Kidney (tissue), 14 donors: ENCODE measurements around the gene WSCD1. TPM values are rescaled to one million over a fixed set of nuclear protein-coding genes. Genes with fewer than 3 reads are reported as not detected.
A peak's percentile ranks its signal among the peaks of the same experiment; 100 is the strongest.

Experiments used
- DNase-seq, 5 donors: peaks; one replicate each; pipeline ENCODE4 v3.0.0-alpha.2; 2013 to 2020
- FAIRE-seq: peaks from 2 replicates; lab custom pipeline; 2012; peaks lifted over from hg19 to GRCh38; lab: Jason Lieb, UNC
- H3K27ac ChIP-seq, 2 donors: one replicate each; pipeline ENCODE4 v1.7.0; 2013; ENCODE audit warnings: low read depth in 2 of 2, low read length in 2 of 2, inconsistent platforms in 1 of 2
- H3K27me3 ChIP-seq: one replicate; pipeline ENCODE4 v1.7.1; 2013; ENCODE audit warnings: low read length, inconsistent platforms; ENCODE audit not compliant: control insufficient read depth, insufficient read depth
- H3K36me3 ChIP-seq, 3 donors: one replicate each; pipeline versions ENCODE4 v1.7.0 to v1.7.1; 2013; ENCODE audit warnings: low read length in 3 of 3, control low read depth in 1 of 3, inconsistent platforms in 1 of 3; ENCODE audit not compliant: insufficient read depth in 3 of 3, control insufficient read depth in 2 of 3
- H3K4me1 ChIP-seq, 3 donors: one replicate each; pipeline versions ENCODE4 v1.7.0 to v1.7.1; 2013; ENCODE audit warnings: low read length in 3 of 3, inconsistent platforms in 1 of 3, low read depth in 1 of 3; ENCODE audit not compliant: control insufficient read depth in 2 of 3, insufficient read depth in 2 of 3
- H3K4me3 ChIP-seq, 3 donors: one replicate each; pipeline versions ENCODE4 v1.7.0 to v1.8.1; 2013; ENCODE audit warnings: low read length in 3 of 3, control low read depth in 1 of 3, inconsistent platforms in 1 of 3
- H3K9ac ChIP-seq, 3 donors: one replicate each; pipeline versions ENCODE4 v1.7.0 to v1.7.1; 2013; ENCODE audit warnings: low read length in 3 of 3, control low read depth in 1 of 3, inconsistent platforms in 1 of 3
- H3K9me3 ChIP-seq, 3 donors: one replicate each; pipeline versions ENCODE4 v1.7.0 to v1.7.1; 2013; ENCODE audit warnings: low read length in 3 of 3, control low read depth in 1 of 3, inconsistent platforms in 1 of 3; ENCODE audit not compliant: control insufficient read depth in 2 of 3, insufficient read depth in 1 of 3
- CTCF ChIP-seq: IDR thresholded peaks from 3 replicates; pipeline ENCODE4 v1.5.1; 2012; ENCODE audit warnings: mild to moderate bottlenecking, moderate library complexity, borderline replicate concordance; ENCODE audit not compliant: insufficient read depth; ENCODE audit errors: extremely low read depth
- intact Hi-C: fragments of 100-400 bp; cut with DNase I; formaldehyde crosslinking; loops from one replicate; pipeline ENCODE4 v1.11.1; 2022
- polyA plus RNA-seq: library from polyadenylated mRNA; stranded (reverse); fragments of 350-450 nt; fragmentation: Illumina TruSeq; extraction: RNeasy Lipid Tissue Mini Kit (QIAGEN cat#74804); gene quantifications from one replicate; pipeline ENCODE4 v1.2.3, GENCODE V29; 2014; ENCODE audit warnings: low read depth, low replicate concordance; ENCODE audit not compliant: insufficient read depth
- total RNA-seq: library from RNA; stranded (reverse); fragmentation: NEBNext Ultra II Directional; extraction: Animal tissue kit (Norgen Biotek cat#: 25700); gene quantifications from one replicate; pipeline ENCODE4 v1.2.1, GENCODE V29; 2021
- donor health status: control.
- donor health status: control.
- donor health status: control.
- donor health status: control.
- donor health status: control.
- donor health status: DM: yes; HTN: yes; CAD: no.
- donor health status: Normal renal cell carcinoma (clear cell type).

The WSCD1 gene
- total and polyA plus RNA-seq, 2 donors from 2014 or later = 5.4 to 14.5 TPM

GRCh38 chr17:6088141-6088540 lies 18.0 kb downstream of the WSCD1 start:
- peak in 1 of 5 donors; percentile 55 for DNase-seq
- Histone ChIP-seq H3K36me3 (no peaks in the 10 kb centered on the region), H3K4me3 (no peak overlapping the region), H3K9me3 (no peaks in the 10 kb centered on the region), H3K27ac (no peak overlapping the region), H3K4me1 (no peaks in the 10 kb centered on the region), H3K27me3 (no peaks in the 10 kb centered on the region), H3K9ac (no peak overlapping the region)
- TF ChIP-seq CTCF = no peak
- FAIRE-seq = no peak
- intact Hi-C loops = no loop called here

- FAIRE-seq = no peak
- Histone ChIP-seq H3K4me1 (no peaks in the 10 kb centered on the region), H3K9me3 (no peaks in the 10 kb centered on the region), H3K27ac (no peak overlapping the region), H3K4me3 (no peak overlapping the region), H3K27me3 (no peaks in the 10 kb centered on the region), H3K36me3 (no peaks in the 10 kb centered on the region), H3K9ac (no peak overlapping the region)
- intact Hi-C loops = no loop called here
- DNase-seq = peak in 1 of 5 donors; percentile 61
- TF ChIP-seq CTCF = no peak
Measured at GRCh38 chr17:6090253-6090652, 20.1 kb downstream of the WSCD1 start.

GRCh38 chr17:6092182-6092902 lies 22.2 kb downstream of the WSCD1 start:
- no peaks in the 10 kb centered on the region for H3K9me3 ChIP-seq
- TF ChIP-seq CTCF = no peak
- H3K27me3 ChIP-seq = no peaks in the 10 kb centered on the region
- no peaks in the 10 kb centered on the region for H3K4me1 ChIP-seq
- H3K4me3 ChIP-seq = no peak overlapping the region
- H3K9ac ChIP-seq = no peak overlapping the region
- H3K36me3 ChIP-seq = no peaks in the 10 kb centered on the region
- no peak for FAIRE-seq
- H3K27ac ChIP-seq = no peak overlapping the region
- DNase-seq = no peak
- intact Hi-C loops = no loop called here
